HepG2 (cell line): Measurements from ENCODE around the gene VWA1. TPM values are rescaled to one million over a fixed set of nuclear protein-coding genes. Genes with fewer than 3 reads are reported as not detected.

Source experiments
- ATF7-NPFF ChIP-seq: sonication (generic); formaldehyde crosslinking; IDR thresholded peaks from 2 replicates; pipeline ENCODE4 v1.8.1; 2023; ENCODE audit warnings: mild to moderate bottlenecking, low read depth, missing genetic modification reagents, moderate library complexity
- ETV5 ChIP-seq: IDR thresholded peaks from 2 replicates; pipeline ENCODE4 v1.6.1; 2018; ENCODE audit warnings: missing biosample characterization, missing genetic modification reagents, inconsistent platforms, borderline replicate concordance
- GMEB1 ChIP-seq: sonication (generic); formaldehyde crosslinking; IDR thresholded peaks from 2 replicates; pipeline ENCODE4 v1.5.1; 2020; ENCODE audit warnings: missing genetic modification reagents, mild to moderate bottlenecking, borderline replicate concordance
- HOXA5 ChIP-seq: sonication (generic); formaldehyde crosslinking; IDR thresholded peaks from 2 replicates; pipeline ENCODE4 v1.4.0; 2020; ENCODE audit warnings: missing genetic modification reagents
- KIAA2018 ChIP-seq: sonication (generic); formaldehyde crosslinking; IDR thresholded peaks from 2 replicates; pipeline ENCODE4 v1.5.0; 2020; ENCODE audit warnings: mild to moderate bottlenecking, missing genetic modification reagents, borderline replicate concordance
- KLF16 ChIP-seq, 2 experiments: sonication (generic) in 1 of 2; formaldehyde crosslinking in 1 of 2; IDR thresholded peaks; 2 replicates each; pipeline versions ENCODE4 v1.6.1 to v1.8.0; 2016 to 2023; ENCODE audit warnings: missing genetic modification reagents in 2 of 2, missing compliant biosample characterization in 1 of 2
- NFIC ChIP-seq: IDR thresholded peaks from 2 replicates; pipeline ENCODE4 v1.6.1; 2012; ENCODE audit warnings: mild to moderate bottlenecking, low read length, inconsistent platforms
- PHF8 ChIP-seq: sonication (generic); formaldehyde crosslinking; IDR thresholded peaks from 2 replicates; pipeline ENCODE4 v1.5.0; 2020; ENCODE audit warnings: missing genetic modification reagents
- RBM39 ChIP-seq: fragments of 200-400 bp; formaldehyde crosslinking; IDR thresholded peaks from one replicate; pipeline ENCODE4 v1.6.1; 2018; ENCODE audit warnings: antibody characterized with exemption, mild to moderate bottlenecking, low read depth, low read length; ENCODE audit not compliant: poor library complexity, severe bottlenecking
- SRF ChIP-seq: IDR thresholded peaks from 2 replicates; pipeline ENCODE4 v1.6.1; 2011; ENCODE audit warnings: mild to moderate bottlenecking, low read depth, low read length, moderate library complexity
- THAP7 ChIP-seq: sonication (generic); formaldehyde crosslinking; IDR thresholded peaks from 2 replicates; pipeline ENCODE4 v1.8.1; 2023; ENCODE audit warnings: mild to moderate bottlenecking, missing genetic modification reagents
- ZBTB25 ChIP-seq: IDR thresholded peaks from 2 replicates; pipeline ENCODE4 v1.6.1; 2018; ENCODE audit warnings: missing genetic modification reagents
- ZNF280B ChIP-seq: sonication (generic); formaldehyde crosslinking; IDR thresholded peaks from 2 replicates; pipeline ENCODE4 v1.5.0; 2020; ENCODE audit warnings: missing genetic modification reagents, mild to moderate bottlenecking, borderline replicate concordance
- ZNF605 ChIP-seq: sonication (generic); formaldehyde crosslinking; IDR thresholded peaks from 2 replicates; pipeline ENCODE4 v1.8.0; 2022; ENCODE audit warnings: mild to moderate bottlenecking, missing genetic modification reagents
- ZNF672 ChIP-seq: sonication (generic); formaldehyde crosslinking; IDR thresholded peaks from 2 replicates; pipeline ENCODE4 v1.8.1; 2022; ENCODE audit warnings: missing genetic modification reagents
- polyA plus RNA-seq, 8 experiments: library from polyadenylated mRNA; depleted of rRNA in 3 of 8; stranded (reverse) in 7 of 8; unstranded in 1 of 8; fragments of >200 nt; fragmentation: Illumina TruSeq in 4 of 8; extraction: Trizol in 4 of 8; gene quantifications; 2 replicates each; pipeline versions ENCODE4 v1.2.1 to v1.2.3, GENCODE V29; 2011 to 2016; ENCODE audit warnings: low read depth in 4 of 8, missing spikeins in 1 of 8, mixed read lengths in 1 of 8; ENCODE audit not compliant: insufficient read depth in 1 of 8
- total RNA-seq, 5 experiments: library from RNA; depleted of rRNA; stranded (reverse); fragments of >200 nt; fragmentation: Illumina TruSeq; extraction: Trizol; gene quantifications; 2 replicates each; pipeline ENCODE4 v1.2.3, GENCODE V29; 2016; ENCODE audit warnings: low read depth in 1 of 5

Gene VWA1
- total and polyA plus RNA-seq, 2 of the 13 experiments (the other 11 are each of a cell fraction or from before 2014, with no cell fraction given), result 40.9 to 57.5 TPM

- TF ChIP-seq ZNF605 (CRISPR knock-in tag), result peak; percentile 35; the same call in 1 of the 2 replicates
- TF ChIP-seq GMEB1 (CRISPR knock-in tag), result no peak
- TF ChIP-seq RBM39, result peak; percentile 44
- no peak for TF ChIP-seq HOXA5 (CRISPR knock-in tag)
- TF ChIP-seq KIAA2018, result no peak
- peak; percentile 73; the same call in 1 of the 2 replicates for TF ChIP-seq ATF7-NPFF
- no peak for TF ChIP-seq ZNF672 (CRISPR knock-in tag)
- TF ChIP-seq ZNF280B (CRISPR knock-in tag), result 0 out of 2 replicates have a peak, but pooled peaks have one; percentile 39
- TF ChIP-seq ZBTB25 (CRISPR knock-in tag), result no peak
- TF ChIP-seq PHF8 (CRISPR knock-in tag), result 0 out of 2 replicates have a peak, but pooled peaks have one; percentile 1
- 0 out of 4 replicates have a peak, but pooled peaks of 1 of the 2 experiments have one; percentile 47 for TF ChIP-seq KLF16 (CRISPR knock-in tag; IDR thresholded peaks at IDR 0.05)
- no peak for TF ChIP-seq NFIC
- no peak for TF ChIP-seq THAP7 (CRISPR knock-in tag)
- no peak for TF ChIP-seq ETV5 (CRISPR knock-in tag)
- no peak for TF ChIP-seq SRF
Measured at GRCh38 chr1:1399872-1400575, 35.5 kb upstream of the VWA1 start (continued).
